DMS 273 treated with DMSO at 0.1 percent for 48 hours (cell line): ENCODE results near the gene PPFIA3.
A peak's percentile ranks its signal among the peaks of the same experiment; 100 is the strongest.
"Not testable (repeated sequence)": the region's sequence is repeated elsewhere in the genome, so short reads cannot be mapped to it uniquely, and the experiment has no call there.

Experiments
- DNase-seq: peaks from one replicate; lab custom pipeline; 2025; lab: John Stamatoyannopoulos, UW

The PPFIA3 gene

GRCh38 chr19:49125025-49125731 is 5.8 kb downstream of the PPFIA3 start:
- DNase-seq: no peak

GRCh38 chr19:49126575-49126974 is 7.2 kb downstream of the PPFIA3 start:
- DNase-seq: no peak

GRCh38 chr19:49127225-49127624 is 7.9 kb downstream of the PPFIA3 start:
- not testable (repeated sequence) for DNase-seq

GRCh38 chr19:49127674-49128544 is 8.6 kb downstream of the PPFIA3 start:
- DNase-seq: peak; percentile 86

- DNase-seq: no peak
Measured at GRCh38 chr19:49128545-49129237, 9.3 kb downstream of the PPFIA3 start.

- DNase-seq: no peak
Measured at GRCh38 chr19:49129238-49129583, 9.9 kb downstream of the PPFIA3 start.

GRCh38 chr19:49130325-49130724 is 11.0 kb downstream of the PPFIA3 start:
- no peak for DNase-seq

GRCh38 chr19:49132974-49133609 is 13.7 kb downstream of the PPFIA3 start:
- no peak for DNase-seq

- DNase-seq: no peak
Measured at GRCh38 chr19:49133621-49134454, 14.5 kb downstream of the PPFIA3 start.

GRCh38 chr19:49135686-49136085 is 16.3 kb downstream of the PPFIA3 start:
- no peak for DNase-seq

- DNase-seq: no peak
Measured at GRCh38 chr19:49136771-49137171, 17.4 kb downstream of the PPFIA3 start.

- no peak for DNase-seq
Measured at GRCh38 chr19:49140951-49141350, 21.6 kb downstream of the PPFIA3 start.

- DNase-seq: no peak
Measured at GRCh38 chr19:49141352-49141751, 22.0 kb downstream of the PPFIA3 start.

GRCh38 chr19:49142866-49143335 is 23.6 kb downstream of the PPFIA3 start:
- peak; percentile 82 for DNase-seq

- peak; percentile 19 for DNase-seq
Measured at GRCh38 chr19:49145573-49146407, 26.4 kb downstream of the PPFIA3 start.

GRCh38 chr19:49146408-49146770 is 27.0 kb downstream of the PPFIA3 start:
- DNase-seq: not testable (repeated sequence)

GRCh38 chr19:49148044-49148682 is 28.8 kb downstream of the PPFIA3 start:
- no peak for DNase-seq

GRCh38 chr19:49148784-49149651 is 29.7 kb downstream of the PPFIA3 start:
- peak; percentile 90 for DNase-seq

- DNase-seq: peak; percentile 64
Measured at GRCh38 chr19:49149652-49150105, 30.3 kb downstream of the PPFIA3 start.
